HG03378 (cell line): ENCODE measurements around the gene RNF166.

ENCODE experiments used
- ATAC-seq: cut with Tn5 transposase; IDR thresholded peaks from one replicate; pipeline ENCODE4 v1.9.1; 2021; ENCODE audit warnings: mild to moderate bottlenecking, moderate library complexity; ENCODE audit not compliant: unreplicated experiment

RNF166 gene

DNA sequence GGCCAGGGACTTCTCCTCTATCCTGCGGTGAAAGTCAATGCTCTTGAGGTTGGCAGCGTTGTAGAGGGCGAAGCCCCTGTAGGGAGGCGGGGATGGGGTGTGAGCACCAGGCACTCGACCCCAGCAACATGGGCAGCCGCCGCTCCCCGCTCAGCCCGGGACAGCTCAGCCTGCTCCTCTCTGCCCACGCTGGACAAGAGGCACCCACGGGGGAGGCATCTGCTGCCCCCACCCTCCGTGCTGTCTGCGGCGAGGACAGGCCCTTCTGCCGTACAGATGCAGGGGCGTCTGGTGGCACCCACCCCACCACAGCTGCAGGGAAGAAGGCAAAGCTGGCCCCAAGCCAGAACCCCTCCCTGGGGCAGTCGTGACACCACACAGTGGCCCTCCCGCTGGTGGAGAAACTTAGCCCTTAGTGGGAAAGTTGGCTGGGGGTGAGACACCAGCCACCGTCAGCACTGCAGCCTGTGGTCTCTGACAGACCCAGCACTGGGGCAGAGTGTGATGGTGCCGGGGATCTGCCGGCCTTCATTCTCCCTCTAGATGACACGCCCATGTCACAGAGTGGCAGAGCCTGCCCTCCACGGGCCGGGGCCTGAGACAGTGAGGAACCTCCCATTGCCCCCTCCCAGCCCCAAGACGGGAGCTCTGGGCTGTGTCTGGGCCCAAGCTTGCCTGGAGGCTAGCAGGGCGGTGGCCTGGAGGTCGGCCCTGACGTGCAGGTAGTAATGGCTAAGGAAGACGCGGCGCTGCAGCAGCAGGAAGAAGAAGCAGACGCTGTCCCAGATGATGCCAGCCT is 19.6 kb upstream of the RNF166 start:
- ATAC-seq = no peak

DNA sequence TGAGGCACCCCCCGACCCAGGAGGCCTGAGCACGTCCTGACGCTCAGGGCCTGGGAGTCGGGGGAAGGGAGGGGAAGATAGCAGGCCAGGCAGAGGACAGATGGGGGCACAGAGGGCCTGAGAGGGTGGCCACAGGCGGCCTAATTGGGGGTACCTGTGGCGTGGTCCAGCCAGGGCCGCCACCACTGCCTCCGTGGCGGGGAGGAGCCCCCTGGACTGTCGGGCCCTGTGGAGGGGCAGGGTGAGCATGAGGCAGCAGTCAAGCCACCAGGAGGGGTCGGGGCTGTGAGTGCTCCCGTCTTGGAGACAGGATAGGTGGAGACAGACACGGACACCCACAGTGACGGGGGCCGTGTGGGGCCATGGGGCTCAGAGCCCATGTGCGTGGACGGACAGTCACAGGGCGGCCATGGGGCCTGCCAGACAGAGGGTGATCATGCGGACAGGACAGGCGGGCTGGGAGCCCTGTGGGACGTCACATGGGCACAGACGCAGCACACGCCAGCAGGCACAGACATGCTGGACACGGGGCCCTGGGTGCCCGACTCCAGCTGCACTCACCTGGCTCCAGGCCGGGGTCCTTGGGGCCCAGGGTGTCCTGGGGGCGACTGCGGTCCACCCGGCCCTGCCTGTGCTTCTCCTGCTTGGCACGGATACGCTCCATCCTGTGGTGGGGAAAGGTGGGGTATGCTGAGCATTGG is 18.8 kb upstream of the RNF166 start:
- ATAC-seq = no peak

DNA sequence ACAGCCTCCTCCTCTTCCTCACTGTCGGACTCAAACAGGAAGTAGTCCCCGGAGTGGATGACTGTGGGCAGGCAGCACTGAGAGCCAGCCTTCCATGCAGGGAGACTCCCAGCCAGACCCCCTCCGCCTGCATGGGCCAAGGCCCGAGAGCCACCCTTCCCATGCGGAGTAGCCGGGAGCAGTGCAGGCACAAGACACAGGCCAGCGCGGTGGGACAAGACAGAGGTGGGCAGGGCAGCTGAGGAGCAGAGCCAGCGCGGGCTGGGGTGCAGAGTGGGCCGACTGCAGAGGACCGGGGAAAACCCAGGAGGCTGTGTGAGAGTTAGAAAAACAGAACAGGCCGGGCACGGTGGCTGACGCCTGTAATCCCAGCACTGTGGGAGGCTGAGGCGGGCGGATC is 17.7 kb upstream of the RNF166 start:
- no peak for ATAC-seq

DNA sequence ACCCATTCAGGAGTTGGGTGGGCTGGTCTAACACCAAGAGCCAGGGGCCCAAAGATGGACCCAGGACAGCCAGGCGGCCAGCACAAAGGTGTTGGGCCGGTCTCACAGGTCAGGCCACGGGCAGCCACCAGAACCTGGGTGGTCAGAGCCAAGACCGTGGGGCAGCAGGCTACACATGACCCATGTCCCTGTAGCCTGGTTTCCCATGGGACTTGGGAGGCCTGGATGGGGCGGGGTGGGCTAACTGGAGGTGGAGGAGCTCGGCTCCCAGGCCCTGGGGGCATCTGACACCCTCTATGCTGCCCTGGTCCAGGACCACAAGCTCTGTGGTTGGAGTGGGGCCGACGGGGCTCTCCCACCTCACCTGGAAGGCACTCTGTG is 17.3 kb upstream of the RNF166 start:
- ATAC-seq = no peak

DNA sequence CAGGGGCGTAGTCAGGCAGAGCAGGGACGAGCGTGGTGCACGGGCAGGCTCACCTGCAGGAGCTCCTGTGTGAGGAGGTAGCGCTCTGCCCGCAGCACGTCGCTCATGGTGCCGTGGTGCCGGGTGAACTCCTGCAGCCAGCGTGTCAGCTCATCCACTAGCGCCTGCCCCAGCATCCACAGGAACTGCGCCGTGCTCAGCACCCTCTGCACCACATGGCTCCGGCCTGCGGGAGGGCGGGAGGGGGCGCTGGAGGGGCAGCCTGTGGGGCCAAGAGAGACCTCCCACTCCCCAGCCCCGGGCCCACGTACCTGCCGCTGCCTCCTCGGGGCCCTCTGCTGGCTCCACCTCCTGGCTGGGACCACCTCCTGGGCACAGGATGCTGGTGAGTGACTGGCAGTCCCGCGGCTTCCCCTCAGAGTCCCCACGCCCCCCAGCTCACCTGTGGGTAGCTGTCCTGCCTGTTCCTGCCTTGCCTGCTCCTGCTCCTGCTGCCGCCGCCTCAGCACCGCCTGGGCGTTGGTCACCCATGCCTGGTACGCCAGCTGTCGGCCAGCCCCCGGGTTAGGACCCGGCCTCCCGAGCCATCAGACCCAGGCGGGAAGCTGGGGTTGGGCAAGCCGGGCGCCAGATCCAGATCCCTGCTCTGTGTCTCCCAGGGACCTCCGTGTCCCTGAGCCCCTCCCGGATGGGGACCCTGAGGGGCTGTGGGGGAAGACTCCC is 16.7 kb upstream of the RNF166 start:
- ATAC-seq = no peak

DNA sequence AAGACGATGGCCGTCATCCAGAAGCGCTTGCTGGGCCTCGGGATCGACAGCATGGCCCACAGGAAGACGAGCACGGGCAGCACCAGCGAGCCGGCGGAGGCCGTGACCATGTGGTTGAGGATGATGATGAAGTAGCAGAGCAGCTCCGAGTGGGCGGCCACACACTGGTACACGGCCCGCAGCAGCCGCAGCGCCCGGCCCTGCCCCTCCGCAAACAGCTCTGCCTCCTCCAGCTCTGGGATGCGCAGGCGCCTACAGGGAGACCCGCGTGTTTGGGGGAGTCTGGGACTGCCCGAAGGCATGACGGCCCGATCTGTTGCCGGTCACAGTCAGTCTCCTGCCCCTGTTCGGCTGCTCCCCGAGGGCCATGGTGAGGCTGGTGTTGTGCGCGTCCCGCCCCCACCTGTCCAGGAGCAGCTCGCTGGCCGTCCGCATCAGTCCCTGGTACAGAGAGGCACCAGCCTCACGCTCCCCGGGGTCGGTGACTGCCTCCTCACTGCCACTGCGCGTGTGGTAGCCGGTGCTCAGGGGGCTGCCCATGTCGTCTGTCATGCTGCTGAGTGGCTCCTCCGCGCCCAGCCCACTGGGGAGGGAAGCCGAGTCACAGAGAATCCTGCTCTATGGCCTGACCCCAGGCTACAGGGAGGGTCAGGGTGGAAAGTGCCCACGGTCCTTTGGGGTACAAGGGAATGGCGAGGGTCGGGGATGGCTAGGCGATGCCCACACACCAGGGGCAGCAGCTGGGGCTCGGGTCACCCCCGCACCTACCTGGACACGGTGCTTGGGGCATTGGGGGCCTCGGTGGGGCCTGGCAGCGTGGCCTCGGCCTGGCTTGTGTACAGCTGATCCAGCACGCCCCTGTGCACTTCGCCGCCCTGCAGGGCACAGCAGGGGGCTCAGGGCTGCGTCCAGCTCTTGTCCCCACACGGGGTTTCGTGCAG is 15.9 kb upstream of the RNF166 start:
- ATAC-seq = no peak

DNA sequence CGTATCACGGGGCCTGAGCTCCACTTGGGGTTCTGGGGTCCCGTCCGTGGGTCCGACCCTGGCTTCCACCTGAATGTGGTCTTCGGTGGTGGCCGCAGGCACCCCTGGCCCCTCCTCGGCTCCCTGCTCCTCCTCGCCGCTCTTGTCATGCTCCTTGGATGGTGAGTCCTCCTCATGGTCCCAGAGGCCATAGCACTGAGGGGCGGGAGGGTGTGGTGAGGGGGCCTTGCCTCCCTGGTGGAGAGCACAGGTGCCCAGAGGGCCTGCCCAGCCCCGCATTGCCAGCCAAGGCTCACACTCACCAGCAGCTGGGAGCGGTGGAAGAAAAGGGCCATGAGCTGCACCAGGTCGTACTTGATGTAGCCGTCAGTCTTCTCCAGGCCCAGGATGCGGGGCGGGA is 15.0 kb upstream of the RNF166 start:
- ATAC-seq = no peak

DNA sequence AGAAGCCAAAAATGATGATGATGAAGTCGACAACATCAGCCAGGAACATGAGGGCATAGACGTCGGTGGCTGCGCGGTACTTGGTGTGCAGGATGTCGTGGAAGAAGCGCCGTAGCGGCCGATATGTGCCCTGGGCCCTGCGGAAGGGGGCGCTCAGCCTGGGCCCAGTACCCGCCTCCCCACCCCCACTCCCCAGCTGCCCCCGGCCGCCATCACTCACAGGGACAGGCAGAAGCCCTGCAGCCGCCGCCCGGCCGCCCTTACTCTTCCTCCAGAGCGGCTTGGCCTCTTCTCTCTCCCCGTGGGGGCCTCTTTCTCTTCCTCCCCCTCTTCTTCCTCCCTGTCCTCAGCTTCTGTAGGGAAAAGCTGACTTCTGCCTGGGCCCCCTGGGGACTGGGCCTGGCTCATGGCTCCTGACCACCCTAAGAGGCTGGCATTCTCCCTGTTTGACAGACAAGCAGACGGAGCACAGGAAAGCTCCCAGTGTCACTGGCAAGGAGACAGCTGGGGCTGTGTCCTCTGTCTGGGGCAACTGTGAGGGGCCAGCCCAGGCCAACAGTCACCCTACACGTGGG is 14.3 kb upstream of the RNF166 start:
- no peak for ATAC-seq

DNA sequence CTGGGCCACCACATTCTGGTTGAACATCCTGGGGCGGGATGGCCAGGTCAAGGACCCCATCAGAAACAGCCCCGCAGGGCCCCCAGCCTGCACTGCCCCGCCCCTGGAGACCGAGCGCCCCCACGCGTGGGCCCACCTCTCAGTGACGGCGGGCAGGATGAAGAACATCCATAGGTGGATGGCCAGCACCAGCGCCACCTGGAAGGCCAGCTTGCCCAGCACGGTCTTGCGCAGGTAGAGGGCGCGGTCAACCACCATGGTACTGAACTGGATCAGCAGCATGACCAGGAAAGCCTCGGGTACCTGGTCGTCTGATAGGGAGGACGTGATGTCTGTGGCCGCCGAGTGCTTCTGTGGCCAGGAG is 13.7 kb upstream of the RNF166 start:
- no peak for ATAC-seq

DNA sequence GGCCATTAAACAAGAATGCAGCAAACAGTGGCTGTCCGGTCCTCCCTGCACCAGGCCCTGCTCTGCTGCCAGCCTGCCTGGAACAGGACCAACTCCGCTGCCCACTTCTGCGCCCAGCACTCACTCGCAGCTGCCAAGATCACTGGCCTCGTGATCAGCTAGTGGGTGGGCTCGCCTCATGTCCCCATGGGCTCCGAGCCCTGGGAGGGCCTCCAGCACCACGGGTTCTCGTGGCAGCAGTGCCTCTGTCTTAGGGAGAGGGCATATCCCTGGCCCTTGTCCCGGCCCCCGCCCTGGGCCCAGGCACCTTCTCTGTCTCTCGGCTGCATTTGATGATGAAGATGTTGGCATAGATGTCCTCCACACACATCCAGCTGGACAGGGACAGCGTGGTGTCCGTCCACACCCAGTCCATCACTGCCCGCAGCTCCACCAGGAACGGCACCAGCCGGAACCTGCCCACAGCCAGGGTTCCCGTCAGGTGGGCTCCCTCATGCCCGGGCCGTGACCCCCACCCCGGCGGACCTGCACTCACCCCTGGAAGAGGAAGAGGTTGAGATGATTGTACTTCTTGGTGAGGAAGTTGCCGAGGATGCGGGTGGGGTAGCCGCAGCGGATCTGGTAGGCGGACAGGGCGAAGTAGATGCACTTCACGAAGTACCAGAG is 13.2 kb upstream of the RNF166 start:
- no peak for ATAC-seq

DNA sequence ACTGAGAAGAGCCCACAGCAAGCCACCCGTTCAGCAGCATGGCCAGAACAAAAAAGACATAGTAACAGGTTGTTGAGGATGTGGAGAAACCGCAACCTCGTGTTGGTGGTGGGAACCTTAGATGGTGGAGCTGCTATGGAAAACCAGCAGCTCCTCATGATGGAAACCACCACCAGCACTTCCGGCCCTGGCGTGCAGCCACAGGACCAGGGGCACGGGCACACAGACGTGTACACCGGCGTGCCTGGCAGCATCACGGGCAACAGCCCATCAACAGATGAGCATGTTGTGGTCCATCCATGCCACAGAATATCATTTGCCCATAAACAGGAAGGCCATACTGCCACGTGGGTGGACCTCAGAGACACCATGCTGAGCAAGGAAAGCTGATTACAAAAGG is 12.0 kb upstream of the RNF166 start:
- no peak for ATAC-seq

DNA sequence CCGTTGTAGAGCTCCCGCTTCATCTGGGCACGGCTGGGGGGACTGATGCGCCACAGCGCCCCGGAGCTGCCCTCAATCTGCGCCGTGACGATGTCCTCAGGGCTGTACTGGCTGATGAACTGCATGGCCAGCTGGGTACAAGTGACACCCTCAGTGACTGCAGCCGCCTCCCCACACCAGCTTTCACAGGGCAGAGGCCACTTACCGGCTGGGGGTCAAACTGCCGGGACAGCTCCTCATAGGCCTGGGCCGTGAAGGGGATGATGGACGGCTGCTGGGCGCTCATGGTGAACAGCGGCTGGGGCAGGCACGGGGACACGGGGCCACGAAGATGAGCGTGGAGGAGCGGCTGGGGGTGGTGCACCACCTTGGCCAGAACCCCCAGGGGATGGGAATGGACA is 10.4 kb upstream of the RNF166 start:
- ATAC-seq = no peak

DNA sequence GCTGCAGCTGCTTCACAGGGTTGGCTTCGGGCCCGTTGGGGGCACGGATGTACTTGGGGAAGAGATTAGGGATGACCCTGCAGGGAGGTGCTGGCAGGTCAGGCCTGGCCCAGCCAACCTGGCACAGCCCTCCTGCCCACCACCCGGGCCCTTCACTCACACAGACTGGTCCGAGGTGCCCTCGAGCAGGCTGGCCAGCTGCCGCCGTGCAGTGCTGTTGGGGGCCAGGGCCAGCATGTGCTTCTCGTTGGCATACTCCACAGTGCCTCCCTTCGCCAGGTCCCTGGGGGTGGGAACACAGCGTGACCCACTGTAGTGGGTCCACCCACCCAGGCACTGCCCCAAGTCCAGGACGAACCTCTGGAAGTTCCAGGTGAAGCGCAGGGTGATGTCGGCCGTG is 10.0 kb upstream of the RNF166 start:
- no peak for ATAC-seq

DNA sequence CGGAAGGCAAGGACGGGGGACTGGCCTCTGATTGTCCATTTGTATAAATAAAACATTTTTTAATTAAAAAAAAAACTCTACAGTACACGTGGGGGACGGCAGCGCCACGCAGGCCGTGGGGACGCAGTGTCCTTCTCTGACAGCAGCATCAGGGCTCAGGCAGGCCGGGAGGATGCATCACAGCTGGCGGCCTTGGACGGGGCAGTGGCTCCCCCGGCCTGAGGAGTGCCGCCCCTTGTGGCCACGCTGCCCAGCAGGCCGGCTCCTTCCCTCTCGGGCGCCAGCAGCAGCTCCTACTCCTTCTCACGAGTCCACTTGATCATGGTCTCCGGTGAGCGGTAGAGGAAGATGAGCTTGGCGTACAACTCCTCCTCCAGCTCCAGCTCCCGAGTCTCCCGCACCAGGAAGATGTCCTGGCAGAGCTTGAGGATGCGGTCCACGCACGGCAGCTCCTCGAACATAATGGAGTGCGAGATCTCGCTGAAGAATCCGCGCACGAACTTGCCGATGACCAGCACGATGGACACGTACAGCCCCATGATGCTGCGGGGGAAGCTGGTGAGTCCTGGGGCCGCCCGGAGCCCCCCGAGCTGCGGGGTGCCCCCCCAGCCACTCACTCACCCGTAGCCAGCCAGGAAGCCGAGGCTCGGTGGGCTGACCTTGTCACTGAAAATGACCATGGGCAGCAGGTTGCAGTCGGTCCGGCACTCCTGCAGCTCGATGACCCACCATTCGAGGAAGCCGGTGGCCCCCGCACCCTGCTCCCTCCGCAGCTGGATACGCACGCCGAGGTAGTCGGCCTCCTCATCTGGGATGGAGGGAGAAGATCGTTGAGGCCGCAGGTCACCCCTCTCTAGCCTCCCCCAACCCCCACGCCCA is 9.3 kb upstream of the RNF166 start:
- ATAC-seq = no peak

DNA sequence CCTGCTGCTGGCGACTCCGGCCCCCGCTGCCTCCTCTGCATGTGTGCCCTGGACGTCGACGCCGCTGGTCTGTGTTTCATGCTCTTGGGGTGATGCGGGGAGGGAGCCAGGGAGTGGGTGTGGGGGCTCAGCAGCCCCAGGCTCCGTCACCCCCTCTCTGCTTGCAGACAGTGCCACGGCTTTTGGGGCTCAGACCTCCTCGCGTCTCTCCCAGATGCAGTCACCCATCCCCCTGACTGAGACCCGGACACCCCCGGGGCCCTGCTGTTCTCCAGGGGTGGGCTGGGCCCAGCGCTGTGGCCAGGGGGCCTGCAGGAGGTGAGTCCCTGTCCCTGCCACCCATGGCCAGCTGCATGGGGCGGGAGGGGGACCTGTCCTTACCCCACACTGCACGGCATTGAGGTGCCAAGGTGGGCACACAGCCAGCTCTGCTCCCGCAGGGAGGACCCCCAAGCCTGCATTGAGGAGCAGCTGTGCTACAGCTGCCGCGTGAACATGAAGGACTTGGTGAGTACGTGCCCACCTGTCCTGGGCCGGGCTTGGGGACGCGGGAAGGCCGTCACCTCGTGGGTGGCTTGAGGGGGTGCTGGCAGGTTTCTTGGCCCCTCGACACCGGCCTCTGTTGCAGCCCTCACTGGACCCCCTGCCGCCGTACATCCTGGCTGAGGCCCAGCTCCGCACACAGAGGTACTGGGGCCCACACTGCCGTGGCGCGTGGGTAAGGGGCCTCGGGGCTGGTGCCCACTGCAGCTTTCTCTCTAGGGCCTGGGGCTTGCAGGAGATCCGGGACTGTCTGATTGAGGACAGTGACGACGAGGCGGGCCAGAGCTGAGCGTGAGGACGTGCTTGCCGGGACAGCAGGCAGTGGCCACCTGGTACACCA is 8.5 kb upstream of the RNF166 start:
- ATAC-seq = no peak

DNA sequence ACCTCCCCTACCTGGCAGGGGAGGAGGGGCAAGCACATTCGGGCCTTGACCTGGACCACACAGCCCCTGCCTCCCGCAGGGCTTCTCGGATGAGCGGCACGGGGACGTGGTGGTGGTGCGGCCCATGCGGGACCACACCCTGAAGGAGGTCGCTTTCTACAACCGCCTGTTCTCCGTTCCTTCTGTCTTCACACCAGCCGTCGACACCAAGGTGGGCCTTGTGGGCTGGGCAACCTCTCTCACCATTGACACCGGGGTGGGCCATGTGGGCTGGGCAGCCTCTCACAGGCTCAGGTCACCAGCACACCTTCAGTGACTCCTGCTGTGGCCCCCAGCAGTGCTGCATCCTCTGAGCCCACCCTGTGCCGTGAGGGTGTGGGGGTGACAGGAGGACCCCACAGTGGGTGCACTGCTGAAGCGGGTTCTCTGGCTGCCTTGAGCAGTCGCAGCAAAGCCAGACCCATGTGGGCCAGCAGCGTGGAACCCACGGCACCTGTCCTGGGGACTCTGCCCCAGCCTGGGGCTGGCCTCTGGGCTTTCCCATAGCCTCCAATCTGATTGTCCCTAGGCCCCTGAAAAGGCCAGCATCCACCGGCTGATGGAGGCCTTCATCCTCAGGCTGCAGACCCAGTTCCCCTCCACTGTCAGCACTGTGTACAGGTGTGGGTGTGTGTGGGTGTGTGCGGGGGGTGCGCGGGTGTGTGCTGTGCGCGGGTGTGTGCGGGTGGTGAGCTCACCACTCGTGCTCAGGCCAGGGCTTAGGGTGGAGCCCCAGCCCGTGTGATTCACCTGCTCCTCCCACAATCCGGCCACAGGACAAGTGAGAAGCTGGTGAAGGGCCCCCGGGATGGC is 7.6 kb upstream of the RNF166 start:
- no peak for ATAC-seq

DNA sequence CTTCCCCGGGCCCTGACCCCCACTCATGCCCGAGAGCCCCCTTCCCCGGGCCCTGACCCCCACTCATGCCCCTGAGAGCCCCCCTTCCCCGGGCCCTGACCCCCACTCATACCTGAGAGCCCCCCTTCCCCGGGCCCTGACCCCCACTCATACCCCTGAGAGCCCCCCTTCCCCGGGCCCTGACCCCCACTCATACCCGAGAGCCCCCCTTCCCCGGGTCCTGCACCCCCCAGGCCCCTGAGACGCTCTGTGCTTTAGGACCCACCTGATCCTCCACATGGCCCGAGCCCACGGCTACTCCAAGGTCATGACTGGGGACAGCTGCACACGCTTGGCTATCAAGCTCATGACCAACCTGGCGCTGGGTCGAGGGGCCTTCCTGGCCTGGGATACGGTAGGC is 6.8 kb upstream of the RNF166 start:
- no peak for ATAC-seq
